Stomach (tissue), 9 donors: Measurements from ENCODE around the gene TYK2. TPM values are rescaled to one million over a fixed set of nuclear protein-coding genes. Genes with fewer than 3 reads are reported as not detected.

Source experiments
- DNase-seq, 2 donors: peaks; one replicate each; pipeline versions ENCODE4 v3.0.0 to v3.0.0-alpha.2; 2013 to 2019
- H3K27ac ChIP-seq, 5 donors: fragments of 200-600 bp in 4 of 5; sonication (generic) in 4 of 5; one replicate each; pipeline ENCODE4 v1.5.1; 2013 to 2019; ENCODE audit warnings: mild to moderate bottlenecking in 1 of 5, moderate library complexity in 1 of 5
- H3K27me3 ChIP-seq, 3 donors: fragments of 200-600 bp; sonication (generic); one replicate each; pipeline ENCODE4 v1.5.1; 2017 to 2019; ENCODE audit warnings: mixed run types in 1 of 3
- H3K36me3 ChIP-seq, 4 donors: fragments of 200-600 bp; sonication (generic); 1 replicate in 3 of 4; 2 replicates in 1 of 4; pipeline ENCODE4 v1.5.1; 2016 to 2019
- H3K4me1 ChIP-seq, 4 donors: fragments of 200-600 bp; sonication (generic); one replicate each; pipeline ENCODE4 v1.5.1; 2016 to 2019
- H3K4me3 ChIP-seq, 4 donors: fragments of 200-600 bp; sonication (generic) in 3 of 4; one replicate each; pipeline ENCODE4 v1.5.1; 2016 to 2019; ENCODE audit warnings: mild to moderate bottlenecking in 1 of 4
- H3K9me3 ChIP-seq, 4 donors: fragments of 200-600 bp; sonication (generic); one replicate each; pipeline ENCODE4 v1.5.1; 2016 to 2019
- EP300 ChIP-seq: sonication (generic); formaldehyde crosslinking; IDR thresholded peaks from one replicate; pipeline ENCODE4 v1.6.1; 2017; ENCODE audit warnings: antibody characterized with exemption
- POLR2A ChIP-seq, 4 donors: fragments of 450-650 bp; IDR thresholded peaks; one replicate each; pipeline ENCODE4 v1.6.1; 2016; ENCODE audit warnings: antibody characterized with exemption in 4 of 4, control low read depth in 2 of 4, mild to moderate bottlenecking in 1 of 4, moderate library complexity in 1 of 4
- POLR2AphosphoS5 ChIP-seq, 3 donors: sonication (generic); formaldehyde crosslinking; IDR thresholded peaks; one replicate each; pipeline ENCODE4 v1.6.1; 2016; ENCODE audit warnings: antibody characterized with exemption in 3 of 3
- WGBS, 5 donors: extraction: QIAGEN DNeasy Blood & Tissue Kit in 3 of 5; methylation state at CpG; one replicate each; pipeline versions ENCODE4 v1.1.5 to v1.1.7; 2013 to 2018; 5-methylcytosine and 5-hydroxymethylcytosine counted together
- intact Hi-C: fragments of 100-400 bp; cut with DNase I; formaldehyde crosslinking; loops from one replicate; pipeline ENCODE4 v1.15.1; 2023; ENCODE audit warnings: low total_unique reads
- polyA plus RNA-seq, 3 donors: library from polyadenylated mRNA; stranded (reverse); fragments of 200-250 nt; gene quantifications; one replicate each; pipeline ENCODE4 v1.2.3, GENCODE V29; 2013
- total RNA-seq, 5 donors: library from RNA; depleted of rRNA; stranded (reverse); fragments of >200 nt; gene quantifications; one replicate each; pipeline versions ENCODE4 v1.1.0 to v1.2.3, GENCODE V29; 2014 to 2016
- TF ChIP-seq, protein P1 (sequence below), 7 experiments: fragments of 450-650 bp in 4 of 7; fragments of 200-600 bp in 3 of 7; sonication (generic) in 3 of 7; IDR thresholded peaks; one replicate each; pipeline ENCODE4 v1.5.1; 2016 to 2019; ENCODE audit warnings: antibody characterized with exemption in 7 of 7, control low read depth in 2 of 7, mild to moderate bottlenecking in 1 of 7
- donor health status: healthy with polysubstance abuse.
- donor health status: Bipolar disorder and iron deficiency.
- donor health status: healthy.

TYK2 gene
- total and polyA plus RNA-seq, 8 donors, result 45.2 to 365 (median 138) TPM

DNA sequence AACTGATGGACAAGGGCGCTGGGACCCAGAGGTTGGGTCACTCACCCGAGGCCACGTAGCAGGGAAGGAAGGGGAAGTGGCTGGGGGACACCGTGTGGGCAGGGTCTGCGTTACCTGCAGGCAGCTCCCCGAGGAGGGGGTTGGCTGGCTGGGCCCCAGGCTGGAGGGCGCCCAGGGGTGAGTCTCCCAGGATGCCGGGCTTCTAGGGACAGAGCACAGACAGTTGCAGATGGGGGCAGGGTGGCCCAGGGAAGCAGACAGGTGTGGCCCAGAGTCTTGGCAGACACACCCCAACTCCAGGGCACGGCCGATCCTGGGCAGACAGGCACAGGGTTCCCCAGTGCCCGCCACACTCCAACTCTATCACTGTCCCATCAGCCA lies 59.0 kb downstream of the TYK2 start:
- intact Hi-C loops, result loop anchor here (10.0 kb wide), 1 partner anchor 53 kb away; no protein-coding TSS in a partner anchor
- DNase-seq, result no peak
- WGBS, 5 donors, result 78 to 85% (median 83%) methylated on average over 3 to 11 of the region's 11 CpGs
- Histone ChIP-seq H3K4me3 (no peak overlapping the region), H3K27ac (no peak overlapping the region), H3K36me3 (peaks cover 79 to 100% (median 99%) of the 10 kb centered on the region in 4 donors), H3K9me3 (no peaks in the 10 kb centered on the region), H3K4me1 (peaks cover 0 to 2% (median 1%) of the 10 kb centered on the region in 4 donors), H3K27me3 (no peaks in the 10 kb centered on the region)
- TF ChIP-seq POLR2AphosphoS5 (IDR thresholded peaks at IDR 0.05), result no peak
- TF ChIP-seq, protein P1, sequence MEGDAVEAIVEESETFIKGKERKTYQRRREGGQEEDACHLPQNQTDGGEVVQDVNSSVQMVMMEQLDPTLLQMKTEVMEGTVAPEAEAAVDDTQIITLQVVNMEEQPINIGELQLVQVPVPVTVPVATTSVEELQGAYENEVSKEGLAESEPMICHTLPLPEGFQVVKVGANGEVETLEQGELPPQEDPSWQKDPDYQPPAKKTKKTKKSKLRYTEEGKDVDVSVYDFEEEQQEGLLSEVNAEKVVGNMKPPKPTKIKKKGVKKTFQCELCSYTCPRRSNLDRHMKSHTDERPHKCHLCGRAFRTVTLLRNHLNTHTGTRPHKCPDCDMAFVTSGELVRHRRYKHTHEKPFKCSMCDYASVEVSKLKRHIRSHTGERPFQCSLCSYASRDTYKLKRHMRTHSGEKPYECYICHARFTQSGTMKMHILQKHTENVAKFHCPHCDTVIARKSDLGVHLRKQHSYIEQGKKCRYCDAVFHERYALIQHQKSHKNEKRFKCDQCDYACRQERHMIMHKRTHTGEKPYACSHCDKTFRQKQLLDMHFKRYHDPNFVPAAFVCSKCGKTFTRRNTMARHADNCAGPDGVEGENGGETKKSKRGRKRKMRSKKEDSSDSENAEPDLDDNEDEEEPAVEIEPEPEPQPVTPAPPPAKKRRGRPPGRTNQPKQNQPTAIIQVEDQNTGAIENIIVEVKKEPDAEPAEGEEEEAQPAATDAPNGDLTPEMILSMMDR (IDR thresholded peaks at IDR 0.05), result no peak
- TF ChIP-seq POLR2A (IDR thresholded peaks at IDR 0.05), result no peak
- TF ChIP-seq EP300, result no peak

DNA sequence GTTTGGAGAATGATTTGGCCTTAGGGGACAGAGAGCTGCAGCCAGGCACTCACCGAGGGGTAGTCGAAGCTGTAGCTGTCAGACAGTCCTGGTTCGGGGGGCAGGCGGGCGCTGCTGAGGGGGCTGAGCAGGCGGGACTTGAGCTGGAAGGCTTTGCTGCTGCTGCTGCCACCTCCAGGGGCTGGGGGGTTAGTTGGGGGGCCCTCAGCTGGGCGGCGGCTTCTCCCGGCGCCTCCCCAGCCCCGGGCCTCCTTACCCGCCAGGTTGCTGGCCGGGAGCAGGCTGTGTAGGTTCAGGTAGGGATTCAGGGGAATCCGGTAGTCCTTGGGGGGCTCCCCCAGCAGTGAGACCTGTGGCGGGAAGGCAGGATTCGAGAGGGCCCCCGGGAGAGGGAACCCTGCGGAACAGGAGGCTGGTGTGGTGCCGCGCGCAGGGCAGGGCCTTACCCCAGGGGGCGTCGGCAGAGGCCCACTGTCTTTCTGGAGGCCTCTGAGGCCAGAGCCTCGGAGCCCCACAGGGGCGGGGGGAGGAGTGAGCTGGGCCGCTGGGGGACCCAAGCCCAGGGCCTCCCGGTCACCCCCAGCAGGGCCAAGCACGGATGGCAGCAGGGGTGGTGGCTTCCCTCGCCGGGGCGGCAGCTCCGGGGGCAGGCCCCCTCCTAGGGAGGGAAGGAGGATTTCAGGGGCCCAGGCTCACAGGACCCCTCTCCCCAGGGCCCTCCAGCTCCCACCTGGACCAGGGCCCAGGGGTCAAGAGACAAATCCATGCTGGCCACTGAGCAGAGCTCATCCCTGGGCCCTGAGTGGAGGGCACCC lies 59.6 kb downstream of the TYK2 start:
- DNase-seq, result no peak
- no peaks in the 10 kb centered on the region for H3K27me3 ChIP-seq
- no peaks in the 10 kb centered on the region for H3K9me3 ChIP-seq
- 91 to 98% (median 93%) methylated on average over 20 to 32 of the region's 32 CpGs for WGBS, 5 donors
- no peak overlapping the region for H3K27ac ChIP-seq
- no peak overlapping the region for H3K4me3 ChIP-seq
- intact Hi-C loops, result loop anchor here (10.0 kb wide), 1 partner anchor 54 kb away; no protein-coding TSS in a partner anchor
- TF ChIP-seq EP300 (no peak), POLR2AphosphoS5 (IDR thresholded peaks at IDR 0.05) (no peak), POLR2A (IDR thresholded peaks at IDR 0.05) (no peak)
- TF ChIP-seq, protein P1 (IDR thresholded peaks at IDR 0.05), result no peak
- H3K36me3 ChIP-seq, result peaks cover 73 to 95% (median 93%) of the 10 kb centered on the region in 4 donors
- peaks cover 5 to 8% (median 7%) of the 10 kb centered on the region in 4 donors for H3K4me1 ChIP-seq

GRCh38 chr19:10318807-10319682 lies 61.3 kb downstream of the TYK2 start:
- H3K27ac ChIP-seq, result no peak overlapping the region
- WGBS, 5 donors, result 83 to 94% (median 92%) methylated on average over 8 to 13 of the region's 13 CpGs
- peaks cover 13 to 21% (median 15%) of the 10 kb centered on the region in 4 donors for H3K4me1 ChIP-seq

More at GRCh38 chr19:10318807-10319682, 61.3 kb downstream of the TYK2 start:
- no peak for TF ChIP-seq POLR2A (IDR thresholded peaks at IDR 0.05)
- TF ChIP-seq, protein P1 (IDR thresholded peaks at IDR 0.05), result no peak
- no peak for TF ChIP-seq POLR2AphosphoS5 (IDR thresholded peaks at IDR 0.05)
- no peak for DNase-seq
- no peaks in the 10 kb centered on the region for H3K9me3 ChIP-seq
- H3K36me3 ChIP-seq, result peaks cover 56 to 78% (median 76%) of the 10 kb centered on the region in 4 donors
- H3K4me3 ChIP-seq, result no peak overlapping the region
- intact Hi-C loops, result no loop called here
- no peaks in the 10 kb centered on the region for H3K27me3 ChIP-seq
